Left lung (tissue), 10 donors: ENCODE measurements around the gene RASSF4. TPM values are rescaled to one million over a fixed set of nuclear protein-coding genes. Genes with fewer than 3 reads are reported as not detected.
A peak's percentile ranks its signal among the peaks of the same experiment; 100 is the strongest.

ENCODE experiments used
- ATAC-seq: fragments of 200-7000 bp; cut with Tn5 transposase; one replicate; pipeline ENCODE4 v1.9.1; 2020; ENCODE audit warnings: moderate library complexity
- DNase-seq, 4 donors: peaks; one replicate each; pipeline ENCODE4 v3.0.0-alpha.2; 2013 to 2020
- H3K27ac ChIP-seq, 2 donors: fragments of 200-600 bp; sonication (generic) in 1 of 2; one replicate each; pipeline versions ENCODE4 v1.5.0 to v1.8.0; 2020 to 2021
- H3K27me3 ChIP-seq, 2 donors: fragments of 200-600 bp; sonication (generic) in 1 of 2; one replicate each; pipeline versions ENCODE4 v1.5.0 to v1.8.0; 2020 to 2021
- H3K36me3 ChIP-seq, 2 donors: fragments of 200-600 bp; sonication (generic) in 1 of 2; one replicate each; pipeline versions ENCODE4 v1.5.0 to v1.8.0; 2020 to 2021
- H3K4me1 ChIP-seq, 2 donors: fragments of 200-600 bp; one replicate each; pipeline ENCODE4 v1.8.0; 2021
- H3K4me3 ChIP-seq, 2 donors: fragments of 200-600 bp; sonication (generic) in 1 of 2; one replicate each; pipeline versions ENCODE4 v1.5.0 to v1.8.0; 2020 to 2021; ENCODE audit warnings: mild to moderate bottlenecking in 1 of 2
- H3K9me3 ChIP-seq, 2 donors: fragments of 200-600 bp; sonication (generic) in 1 of 2; one replicate each; pipeline versions ENCODE4 v1.5.0 to v1.8.0; 2020 to 2021
- CTCF ChIP-seq, 2 donors: fragments of 200-600 bp; sonication (generic) in 1 of 2; IDR thresholded peaks; one replicate each; pipeline versions ENCODE4 v1.5.0 to v1.8.0; 2021; ENCODE audit warnings: antibody characterized with exemption in 2 of 2
- intact Hi-C, 2 donors: fragments of 100-400 bp; cut with DNase I; formaldehyde crosslinking; loops; one replicate each; pipeline versions ENCODE4 v1.11.2 to v1.14.2; 2022
- polyA plus RNA-seq, 6 donors: library from polyadenylated mRNA; unstranded; fragments of 120-200 nt; gene quantifications; one replicate each; pipeline ENCODE4 v1.2.1, GENCODE V29; 2013; ENCODE audit not compliant: insufficient read length in 6 of 6
- total RNA-seq, 2 donors: library from RNA; stranded (reverse); fragmentation: NEBNext Ultra II Directional; extraction: Animal tissue kit (Norgen Biotek cat#: 25700); gene quantifications; one replicate each; pipeline ENCODE4 v1.2.1, GENCODE V29; 2021
- donor health status: DM: no; HTN: yes; CAD: no.
- donor health status: DM: no; HTN: no; CAD: no.

Gene RASSF4
- total and polyA plus RNA-seq, 8 donors = 17.1 to 54.7 (median 20.7) TPM

GRCh38 chr10:44988957-44989585, 29.5 kb downstream of the RASSF4 start:
- intact Hi-C loops = no loop called here
- peaks cover 0 to 99% of the 10 kb centered on the region in 2 donors for H3K36me3 ChIP-seq
- ATAC-seq = no peak

GRCh38 chr10:44989597-44990301, 30.1 kb downstream of the RASSF4 start:
- peaks cover 11 to 43% of the 10 kb centered on the region in 2 donors for H3K4me1 ChIP-seq
- H3K4me3 ChIP-seq = no peak overlapping the region
- peaks cover 0 to 93% of the 10 kb centered on the region in 2 donors for H3K36me3 ChIP-seq
- peak overlapping the region in 1 of 2 donors; percentile 43 for H3K27ac ChIP-seq
- no peaks in the 10 kb centered on the region for H3K9me3 ChIP-seq
- intact Hi-C loops = no loop called here
- ATAC-seq (no peak), DNase-seq (no peak)
- H3K27me3 ChIP-seq = no peaks in the 10 kb centered on the region
- no peak for TF ChIP-seq CTCF (IDR thresholded peaks at IDR 0.05)

More at GRCh38 chr10:44988957-44989585, 29.5 kb downstream of the RASSF4 start:
- Histone ChIP-seq H3K9me3 (no peaks in the 10 kb centered on the region), H3K27me3 (no peaks in the 10 kb centered on the region), H3K27ac (no peak overlapping the region), H3K4me3 (no peak overlapping the region), H3K4me1 (peaks cover 13 to 43% of the 10 kb centered on the region in 2 donors)
- DNase-seq = no peak
- no peak for TF ChIP-seq CTCF (IDR thresholded peaks at IDR 0.05)

- Histone ChIP-seq H3K9me3 (no peaks in the 10 kb centered on the region), H3K36me3 (peaks cover 0 to 88% of the 10 kb centered on the region in 2 donors), H3K27ac (peak overlapping the region in 1 of 2 donors; percentile 43), H3K27me3 (no peaks in the 10 kb centered on the region), H3K4me3 (no peak overlapping the region), H3K4me1 (peaks cover 6 to 43% of the 10 kb centered on the region in 2 donors)
- DNase-seq (no peak), ATAC-seq (no peak)
- no peak for TF ChIP-seq CTCF (IDR thresholded peaks at IDR 0.05)
- intact Hi-C loops = no loop called here
These were observed 30.7 kb downstream of the RASSF4 start for GRCh38 chr10:44990302-44990655.

- no peak for TF ChIP-seq CTCF (IDR thresholded peaks at IDR 0.05)
- Histone ChIP-seq H3K36me3 (peaks cover 0 to 81% of the 10 kb centered on the region in 2 donors), H3K9me3 (no peaks in the 10 kb centered on the region), H3K27me3 (no peaks in the 10 kb centered on the region), H3K27ac (peak overlapping the region in 1 of 2 donors; percentile 43), H3K4me3 (no peak overlapping the region), H3K4me1 (peaks cover under 1 to 44% of the 10 kb centered on the region in 2 donors)
- DNase-seq (no peak), ATAC-seq (no peak)
- intact Hi-C loops = no loop called here
These were observed 31.4 kb downstream of the RASSF4 start for GRCh38 chr10:44990965-44991364.

- no peak for TF ChIP-seq CTCF (IDR thresholded peaks at IDR 0.05)
- intact Hi-C loops = no loop called here
- peaks cover 0 to 75% of the 10 kb centered on the region in 2 donors for H3K36me3 ChIP-seq
- peak overlapping the region in 1 of 2 donors; percentile 30 for H3K27ac ChIP-seq
- no peaks in the 10 kb centered on the region for H3K9me3 ChIP-seq
- ATAC-seq (no peak), DNase-seq (no peak)
- H3K27me3 ChIP-seq = no peaks in the 10 kb centered on the region
- H3K4me1 ChIP-seq = peaks cover 3 to 49% of the 10 kb centered on the region in 2 donors
- H3K4me3 ChIP-seq = no peak overlapping the region
These were observed 32.0 kb downstream of the RASSF4 start for GRCh38 chr10:44991571-44991970.
